GM19099 (cell line): ENCODE data around the gene IRX2.

Experiments used
- POLR2A ChIP-seq: IDR thresholded peaks from 3 replicates; pipeline ENCODE4 v1.6.1; 2011; ENCODE audit warnings: low read depth; ENCODE audit not compliant: insufficient read length; ENCODE audit errors: extremely low read depth

Gene IRX2

GRCh38 chr5:2739360-2740050, 12.0 kb downstream of the IRX2 start:
- no peak for TF ChIP-seq POLR2A

GRCh38 chr5:2738700-2739359, 12.6 kb downstream of the IRX2 start:
- no peak for TF ChIP-seq POLR2A

- no peak for TF ChIP-seq POLR2A
These were observed 13.2 kb downstream of the IRX2 start for GRCh38 chr5:2738156-2738699.

GRCh38 chr5:2737273-2738155, 14.0 kb downstream of the IRX2 start:
- no peak for TF ChIP-seq POLR2A

DNA sequence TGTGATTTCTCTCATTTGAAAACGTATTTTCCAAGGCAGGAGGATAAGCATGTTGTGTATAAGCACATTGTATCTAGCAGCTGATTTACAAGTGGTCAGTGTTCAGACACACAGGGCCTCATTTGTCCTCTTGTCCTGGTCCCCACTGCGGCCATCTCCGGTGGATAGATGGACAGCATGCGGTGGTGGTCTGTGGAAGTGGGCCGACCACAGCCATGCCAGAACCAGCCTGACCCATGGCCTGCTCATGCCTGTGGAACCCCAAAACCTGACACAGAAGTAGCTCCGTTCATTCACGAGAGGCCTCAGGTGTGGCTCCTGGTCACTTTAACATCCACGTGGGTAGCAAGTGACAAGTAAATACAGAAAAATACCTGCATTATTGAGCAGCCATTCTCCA, 14.6 kb downstream of the IRX2 start:
- no peak for TF ChIP-seq POLR2A

DNA sequence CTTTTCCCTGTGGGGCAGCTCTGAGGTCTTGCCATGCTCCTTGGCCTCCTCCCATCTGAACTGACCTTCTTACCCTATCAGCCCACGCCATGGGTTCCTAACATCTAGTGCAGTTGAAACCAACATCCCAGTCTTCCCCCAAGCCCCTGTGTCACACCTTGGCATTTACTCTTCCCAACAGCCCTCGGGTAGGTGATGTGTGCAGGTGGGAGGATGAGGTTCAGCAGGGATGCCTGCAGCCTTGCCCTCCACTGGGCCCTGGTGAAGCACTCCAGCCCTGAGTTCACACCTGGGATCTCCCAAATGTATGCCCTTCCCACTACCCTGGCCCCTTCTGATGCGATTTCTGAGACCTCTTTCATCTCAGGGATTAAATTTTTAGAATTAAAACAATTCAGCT, 15.5 kb downstream of the IRX2 start:
- TF ChIP-seq POLR2A = no peak

DNA sequence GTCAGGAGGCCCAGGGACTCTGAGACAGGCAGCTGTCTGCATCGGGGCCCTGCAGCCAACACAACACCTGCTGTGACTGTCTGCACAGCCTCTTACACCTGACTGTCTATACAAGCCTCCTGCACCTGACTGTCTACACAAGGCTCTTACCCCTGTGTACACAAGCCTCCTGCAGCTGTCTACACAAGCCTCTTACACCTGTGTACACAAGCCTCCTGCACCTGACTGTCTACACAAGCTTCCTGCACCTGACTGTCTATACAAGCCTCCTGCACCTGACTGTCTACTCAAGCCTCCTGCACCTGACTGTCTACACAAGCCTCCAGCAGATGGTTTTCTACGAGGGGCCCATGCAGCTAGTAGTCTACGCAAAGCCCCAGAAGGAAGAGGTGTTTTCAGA, 18.6 kb downstream of the IRX2 start:
- no peak for TF ChIP-seq POLR2A

- TF ChIP-seq POLR2A = no peak
These were observed 19.5 kb downstream of the IRX2 start for GRCh38 chr5:2732004-2732403.

GRCh38 chr5:2729189-2729588, 22.3 kb downstream of the IRX2 start:
- no peak for TF ChIP-seq POLR2A

DNA sequence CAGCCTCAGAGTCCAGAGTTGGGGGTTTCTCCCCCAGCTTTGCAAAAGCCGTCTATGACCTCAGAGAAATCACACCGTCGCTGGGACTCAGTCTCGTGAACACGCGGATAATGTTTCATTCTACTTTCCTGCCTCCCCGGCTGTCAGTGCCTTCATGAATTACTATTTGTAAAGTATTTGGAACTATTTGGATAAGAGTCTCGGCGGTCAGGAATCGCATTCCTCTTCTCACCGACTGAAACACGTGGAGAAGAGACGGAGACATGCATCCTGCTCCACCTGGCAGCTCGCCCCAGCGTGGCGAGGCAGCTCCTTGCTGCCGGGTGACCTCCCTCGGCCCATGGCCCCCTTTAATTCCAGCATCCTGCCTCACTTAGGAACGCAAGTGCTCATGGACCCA, 23.9 kb downstream of the IRX2 start:
- no peak for TF ChIP-seq POLR2A

GRCh38 chr5:2725980-2726765, 25.3 kb downstream of the IRX2 start:
- TF ChIP-seq POLR2A = no peak

DNA sequence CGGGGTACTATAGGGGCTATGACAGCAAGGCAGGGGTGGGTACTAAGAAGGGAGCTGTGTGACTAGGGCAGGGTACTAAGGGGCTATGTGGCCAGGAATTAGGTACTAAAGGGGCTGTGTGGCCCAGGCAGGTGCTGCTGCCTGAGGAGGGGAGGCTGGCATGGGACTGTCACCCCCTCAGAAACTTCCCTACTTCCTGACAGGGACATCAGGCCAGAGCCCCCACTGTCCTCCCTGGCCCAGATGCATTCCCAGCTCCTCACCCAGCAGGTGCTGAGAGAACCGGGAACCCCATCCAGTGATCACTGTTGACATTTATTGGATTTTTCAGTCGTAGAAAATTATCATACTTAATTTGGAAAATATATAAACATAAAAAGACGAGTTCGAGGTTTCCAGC, 26.6 kb downstream of the IRX2 start:
- TF ChIP-seq POLR2A = no peak

DNA sequence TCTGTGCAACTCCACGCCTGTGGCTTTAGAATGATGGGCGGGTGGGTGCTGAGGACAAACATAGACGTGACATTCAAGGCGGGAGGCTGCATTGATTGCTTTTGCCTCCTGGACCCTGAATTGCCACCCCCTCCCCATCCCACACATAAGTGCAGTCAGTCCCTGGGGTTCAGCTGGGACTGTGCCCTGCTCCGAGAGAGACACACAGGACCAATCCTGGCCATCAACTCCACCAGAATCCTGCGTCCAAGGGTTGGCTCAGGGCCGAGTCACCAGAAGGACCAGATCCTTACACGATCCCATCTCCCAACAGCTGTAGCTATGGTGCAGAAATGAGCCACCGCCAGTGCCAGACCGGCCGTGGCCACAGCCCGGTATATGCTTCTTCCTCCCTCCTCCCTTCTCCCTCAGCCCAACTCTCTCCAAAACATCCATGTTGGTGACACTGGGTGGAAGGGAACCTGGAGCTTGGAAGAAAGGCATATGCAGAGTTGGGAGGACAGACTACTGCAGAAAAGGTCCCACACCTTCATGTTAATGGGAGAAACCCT, 27.4 kb downstream of the IRX2 start:
- no peak for TF ChIP-seq POLR2A

GRCh38 chr5:2722901-2723300, 28.6 kb downstream of the IRX2 start:
- no peak for TF ChIP-seq POLR2A

- TF ChIP-seq POLR2A = no peak
These were observed 29.9 kb downstream of the IRX2 start for GRCh38 chr5:2721385-2722138.
